GM12878 (cell line): ENCODE measurements around the gene LASP1NB.

Experiments
- CEBPB ChIP-seq, 2 experiments: fragments of 150-350 bp in 1 of 2; IDR thresholded peaks; 2 replicates each; pipeline ENCODE4 v1.6.1; 2012 to 2014; ENCODE audit warnings: low read depth in 2 of 2, low read length in 2 of 2, borderline replicate concordance in 1 of 2, inconsistent platforms in 1 of 2
- CREB1 ChIP-seq: IDR thresholded peaks from 2 replicates; pipeline ENCODE4 v1.6.1; 2012; ENCODE audit warnings: low read depth, mild to moderate bottlenecking, inconsistent platforms
- CTCF ChIP-seq, 3 experiments: IDR thresholded peaks in 2 of 3; conservative IDR thresholded peaks in 1 of 3; 2 replicates each; pipeline ENCODE4 v1.5.1; 2011; ENCODE audit warnings: low read depth in 3 of 3, low read length in 3 of 3, mild to moderate bottlenecking in 3 of 3, control low read depth in 2 of 3, moderate library complexity in 2 of 3, inconsistent platforms in 1 of 3, mixed read lengths in 1 of 3; ENCODE audit not compliant: control insufficient read depth in 2 of 3, insufficient read depth in 1 of 3; ENCODE audit errors: extremely low read depth in 1 of 3
- DPF2 ChIP-seq: fragments of 450-650 bp; IDR thresholded peaks from 2 replicates; pipeline ENCODE4 v1.6.1; 2017; ENCODE audit warnings: mild to moderate bottlenecking
- EP300 ChIP-seq, 2 experiments: fragments of 150-350 bp in 1 of 2; IDR thresholded peaks; 2 replicates each; pipeline ENCODE4 v1.6.1; 2011 to 2012; ENCODE audit warnings: low read depth in 2 of 2, low read length in 2 of 2, borderline replicate concordance in 1 of 2, improper control_type of control experiment in 1 of 2, inconsistent platforms in 1 of 2; ENCODE audit not compliant: control insufficient read depth in 1 of 2
- NBN ChIP-seq: fragments of 450-650 bp; IDR thresholded peaks from 2 replicates; pipeline ENCODE4 v1.6.1; 2016
- NR2C2 ChIP-seq: IDR thresholded peaks from 2 replicates; pipeline ENCODE4 v1.6.1; 2011; ENCODE audit warnings: borderline replicate concordance, low read depth; ENCODE audit not compliant: control insufficient read depth, insufficient read length
- PBX3 ChIP-seq: IDR thresholded peaks from 2 replicates; pipeline ENCODE4 v1.6.1; 2011; ENCODE audit warnings: mild to moderate bottlenecking, low read depth, low read length, moderate library complexity; ENCODE audit not compliant: insufficient replicate concordance
- POLR2A ChIP-seq: IDR thresholded peaks from 2 replicates; pipeline ENCODE4 v1.6.1; 2011; ENCODE audit warnings: low read depth, mild to moderate bottlenecking, low read length
- POLR2AphosphoS5 ChIP-seq: IDR thresholded peaks from 2 replicates; pipeline ENCODE4 v1.6.1; 2011; ENCODE audit warnings: mild to moderate bottlenecking, low read length, inconsistent platforms
- SPI1 ChIP-seq: IDR thresholded peaks from 2 replicates; pipeline ENCODE4 v1.6.1; 2011; ENCODE audit warnings: low read depth, mild to moderate bottlenecking, low read length, moderate library complexity, borderline replicate concordance; ENCODE audit not compliant: insufficient read depth
- SREBF2 ChIP-seq: IDR thresholded peaks from 2 replicates; pipeline ENCODE4 v1.6.1; 2012; ENCODE audit warnings: mild to moderate bottlenecking, low read length
- TCF12 ChIP-seq: IDR thresholded peaks from 2 replicates; pipeline ENCODE4 v1.6.1; 2011; ENCODE audit warnings: low read depth, mild to moderate bottlenecking, low read length
- ZZZ3 ChIP-seq: IDR thresholded peaks from 2 replicates; pipeline ENCODE4 v1.6.1; 2011; ENCODE audit warnings: low read depth; ENCODE audit not compliant: control insufficient read depth, insufficient read length

- TF ChIP-seq POLR2A: peak; percentile 37
- no peak for TF ChIP-seq SREBF2
- 0 out of 2 replicates have a peak, but pooled peaks have one; percentile 3 for TF ChIP-seq SPI1
- no peak for TF ChIP-seq TCF12
- no peak for TF ChIP-seq DPF2
- TF ChIP-seq CTCF (IDR thresholded peaks at IDR 0.05 in 2 of 3, conservative IDR thresholded peaks at IDR 0.05 in 1 of 3; ENCODE audit: control insufficient read depth in 2 of 3, extremely low read depth in 1 of 3, insufficient read depth in 1 of 3, low read depth in 3 of 3, low read length in 3 of 3): no peak
- no peak for TF ChIP-seq EP300 (IDR thresholded peaks at IDR 0.05; ENCODE audit: borderline replicate concordance in 1 of 2, control insufficient read depth in 1 of 2, low read depth in 2 of 2, low read length in 2 of 2)
- no peak for TF ChIP-seq ZZZ3
- no peak for TF ChIP-seq POLR2AphosphoS5
- no peak for TF ChIP-seq PBX3
- TF ChIP-seq NR2C2: no peak
- TF ChIP-seq NBN: no peak
- TF ChIP-seq CEBPB (IDR thresholded peaks at IDR 0.05; ENCODE audit: borderline replicate concordance in 1 of 2, low read depth in 2 of 2, low read length in 2 of 2): no peak
- TF ChIP-seq CREB1: no peak
Observed at GRCh38 chr17:38921756-38922411, 3.5 kb upstream of the LASP1NB start.
